Keratinocyte (primary cell): Measurements from ENCODE around the gene BAHCC1. TPM values are rescaled to one million over a fixed set of nuclear protein-coding genes. Genes with fewer than 3 reads are reported as not detected.

Experiments
- DNase-seq: peaks from one replicate; pipeline ENCODE4 v3.0.0-alpha.2; 2011; ENCODE audit warnings: low read depth, missing footprints, low spot score
- FAIRE-seq: peaks from 2 replicates; lab custom pipeline; 2011; peaks lifted over from hg19 to GRCh38; lab: Jason Lieb, UNC
- H2AFZ ChIP-seq: 2 replicates; pipeline ENCODE4 v1.6.0; 2012; ENCODE audit warnings: low read length, control low read depth, inconsistent platforms; ENCODE audit not compliant: control insufficient read depth
- H3K27ac ChIP-seq: 2 replicates; pipeline ENCODE4 v1.5.1; 2011; ENCODE audit warnings: low read length; ENCODE audit not compliant: control insufficient read depth, insufficient read depth
- H3K27me3 ChIP-seq: 3 replicates; pipeline ENCODE4 v1.6.0; 2011; ENCODE audit warnings: low read length; ENCODE audit not compliant: control insufficient read depth, insufficient read depth; ENCODE audit errors: extremely low read depth
- H3K36me3 ChIP-seq, 2 experiments: 2 replicates in 1 of 2; 3 replicates in 1 of 2; pipeline ENCODE4 v1.5.1; 2011; ENCODE audit warnings: low read length in 2 of 2, mild to moderate bottlenecking in 1 of 2; ENCODE audit not compliant: control insufficient read depth in 2 of 2, insufficient read depth in 2 of 2; ENCODE audit errors: extremely low read depth in 1 of 2
- H3K4me1 ChIP-seq: 3 replicates; pipeline ENCODE4 v1.5.1; 2011; ENCODE audit warnings: low read length; ENCODE audit not compliant: control insufficient read depth, insufficient read depth; ENCODE audit errors: extremely low read depth
- H3K4me2 ChIP-seq: 3 replicates; pipeline ENCODE4 v1.6.0; 2011; ENCODE audit warnings: low read depth, low read length; ENCODE audit not compliant: control insufficient read depth, insufficient read depth; ENCODE audit errors: extremely low read depth
- H3K4me3 ChIP-seq, 3 experiments: fragments of 200-600 bp in 1 of 3; sonication (generic) in 1 of 3; 2 replicates in 2 of 3; 3 replicates in 1 of 3; pipeline ENCODE4 v1.5.1; 2011 to 2016; ENCODE audit warnings: low read length in 3 of 3, mild to moderate bottlenecking in 3 of 3, control low read depth in 2 of 3, inconsistent platforms in 1 of 3, low read depth in 1 of 3, mixed read lengths in 1 of 3, mixed run types in 1 of 3, moderate library complexity in 1 of 3; ENCODE audit not compliant: control insufficient read depth in 2 of 3, insufficient read depth in 2 of 3; ENCODE audit errors: extremely low read depth in 1 of 3
- H3K79me2 ChIP-seq: 2 replicates; pipeline ENCODE4 v1.6.0; 2012; ENCODE audit warnings: low read length; ENCODE audit not compliant: control insufficient read depth, insufficient read depth
- H3K9ac ChIP-seq: 3 replicates; pipeline ENCODE4 v1.6.0; 2011; ENCODE audit warnings: low read length; ENCODE audit not compliant: control insufficient read depth, insufficient read depth; ENCODE audit errors: extremely low read depth
- H3K9me1 ChIP-seq: 3 replicates; pipeline ENCODE4 v1.6.0; 2011; ENCODE audit warnings: low read length; ENCODE audit not compliant: control insufficient read depth, insufficient read depth; ENCODE audit errors: extremely low read depth
- H3K9me3 ChIP-seq: 2 replicates; pipeline ENCODE4 v1.5.1; 2012; ENCODE audit warnings: low read depth, low read length; ENCODE audit not compliant: control insufficient read depth
- H4K20me1 ChIP-seq: 3 replicates; pipeline ENCODE4 v1.6.0; 2011; ENCODE audit warnings: low read length; ENCODE audit not compliant: control insufficient read depth, insufficient read depth; ENCODE audit errors: extremely low read depth
- EZH2 ChIP-seq: IDR thresholded peaks from one replicate; pipeline ENCODE4 v1.6.1; 2012; ENCODE audit warnings: inconsistent platforms, mild to moderate bottlenecking, low read length, moderate library complexity
- dilution Hi-C: fragments of 300-500 bp; cut with MboI; formaldehyde crosslinking; loops from one replicate; pipeline ENCODE4 v1.7.0; 2020; ENCODE audit warnings: low sequenced_read_pairs; ENCODE audit not compliant: extremely low pct_ligation_motif_present
- polyA plus RNA-seq, 5 experiments: library from polyadenylated mRNA; depleted of rRNA in 3 of 5; stranded (reverse) in 3 of 5; stranded (forward) in 1 of 5; unstranded in 1 of 5; fragments of >200 nt; gene quantifications; 1 replicate in 1 of 5; 2 replicates in 3 of 5; 3 replicates in 1 of 5; pipeline versions ENCODE4 v1.2.1 to v1.2.3, GENCODE V29; 2011 to 2012; ENCODE audit warnings: missing spikeins in 2 of 5, low read depth in 1 of 5, low replicate concordance in 1 of 5
- TF ChIP-seq, protein P1 (sequence below), 3 experiments: IDR thresholded peaks in 1 of 3; conservative IDR thresholded peaks in 1 of 3; optimal IDR thresholded peaks in 1 of 3; 2 replicates in 2 of 3; 3 replicates in 1 of 3; pipeline versions ENCODE3 to v1.5.1; 2011; ENCODE audit warnings: low read length in 3 of 3, mild to moderate bottlenecking in 3 of 3, moderate library complexity in 2 of 3, control low read depth in 1 of 3, inconsistent platforms in 1 of 3; ENCODE audit not compliant: insufficient read depth in 2 of 3; ENCODE audit errors: extremely low read depth in 1 of 3

Gene BAHCC1
- polyA plus RNA-seq, 1 donor (not counting 4 experiments of a cell fraction or from before 2014, with no cell fraction given): 0.52 TPM

DNA sequence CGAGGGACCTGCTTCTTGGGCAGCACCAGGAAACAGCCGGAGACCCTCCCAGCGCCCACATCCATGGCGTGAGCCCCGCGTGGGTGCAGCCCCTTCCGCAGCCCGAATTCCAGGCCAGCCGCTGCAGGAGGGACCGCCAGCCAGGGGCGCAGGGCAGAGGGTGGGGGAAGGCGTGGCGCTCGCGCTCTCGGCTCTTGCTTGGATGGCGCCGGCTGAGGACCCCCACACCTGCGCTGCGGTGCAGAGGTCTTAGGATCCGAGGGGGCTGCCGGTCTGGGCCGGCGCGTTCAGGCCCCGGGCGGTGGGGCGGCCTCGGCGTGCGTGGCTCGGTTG lies 88.6 kb downstream of the BAHCC1 start:
- FAIRE-seq: no peak

DNA sequence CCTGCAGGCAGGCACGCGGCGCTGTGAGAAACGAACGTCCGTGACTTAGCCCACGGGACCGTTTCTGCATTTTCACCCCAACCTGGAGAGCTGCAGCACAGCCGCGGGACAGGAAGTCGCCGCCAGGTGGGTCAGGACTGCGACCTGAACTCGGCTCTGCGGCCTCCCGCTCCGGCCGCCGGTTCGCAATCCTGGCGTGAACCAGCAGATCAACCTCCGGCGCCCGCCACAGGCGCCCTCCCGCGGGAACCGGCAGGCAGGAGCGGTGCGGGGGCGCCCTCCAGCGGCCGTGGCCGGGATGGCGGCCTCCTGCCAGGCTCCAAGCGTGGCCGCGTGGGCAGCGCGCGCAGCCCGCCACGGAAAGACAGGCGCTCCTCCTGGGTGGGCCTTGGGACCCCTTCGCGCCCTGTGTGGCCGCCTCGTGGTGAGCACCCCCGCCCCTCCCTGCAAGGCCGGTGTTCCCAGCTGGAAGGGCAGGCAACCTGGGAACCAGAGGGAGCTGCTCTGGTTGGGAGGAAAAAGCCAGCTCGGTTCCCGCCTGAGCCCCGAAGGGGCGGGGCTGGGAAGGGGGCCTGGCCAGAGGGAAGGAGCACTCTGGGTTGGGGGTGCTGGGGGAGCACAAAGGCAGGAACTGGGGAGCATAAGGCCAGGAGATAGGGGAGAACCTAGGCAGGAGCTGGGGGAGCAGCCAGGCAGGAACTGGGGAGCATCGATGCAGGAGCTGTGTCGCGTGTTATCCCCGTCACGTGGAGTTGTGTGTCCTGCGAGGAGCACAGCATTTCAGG lies 89.1 kb downstream of the BAHCC1 start:
- H3K4me1 ChIP-seq: peaks cover 4% of the 10 kb centered on the region
- H3K9me3 ChIP-seq: no peaks in the 10 kb centered on the region
- dilution Hi-C loops: no loop called here
- H3K27ac ChIP-seq: no peak overlapping the region
- peak overlapping the region; percentile 28 for H3K9ac ChIP-seq
- H3K79me2 ChIP-seq: no peaks in the 10 kb centered on the region
- H3K27me3 ChIP-seq: peaks cover 26% of the 10 kb centered on the region
- peak overlapping the region; percentile 90 for H2AFZ ChIP-seq
- DNase-seq: no peak
- no peak for TF ChIP-seq EZH2
- TF ChIP-seq, protein P1, sequence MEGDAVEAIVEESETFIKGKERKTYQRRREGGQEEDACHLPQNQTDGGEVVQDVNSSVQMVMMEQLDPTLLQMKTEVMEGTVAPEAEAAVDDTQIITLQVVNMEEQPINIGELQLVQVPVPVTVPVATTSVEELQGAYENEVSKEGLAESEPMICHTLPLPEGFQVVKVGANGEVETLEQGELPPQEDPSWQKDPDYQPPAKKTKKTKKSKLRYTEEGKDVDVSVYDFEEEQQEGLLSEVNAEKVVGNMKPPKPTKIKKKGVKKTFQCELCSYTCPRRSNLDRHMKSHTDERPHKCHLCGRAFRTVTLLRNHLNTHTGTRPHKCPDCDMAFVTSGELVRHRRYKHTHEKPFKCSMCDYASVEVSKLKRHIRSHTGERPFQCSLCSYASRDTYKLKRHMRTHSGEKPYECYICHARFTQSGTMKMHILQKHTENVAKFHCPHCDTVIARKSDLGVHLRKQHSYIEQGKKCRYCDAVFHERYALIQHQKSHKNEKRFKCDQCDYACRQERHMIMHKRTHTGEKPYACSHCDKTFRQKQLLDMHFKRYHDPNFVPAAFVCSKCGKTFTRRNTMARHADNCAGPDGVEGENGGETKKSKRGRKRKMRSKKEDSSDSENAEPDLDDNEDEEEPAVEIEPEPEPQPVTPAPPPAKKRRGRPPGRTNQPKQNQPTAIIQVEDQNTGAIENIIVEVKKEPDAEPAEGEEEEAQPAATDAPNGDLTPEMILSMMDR (optimal IDR thresholded peaks at IDR 0.05 in 1 of 3, IDR thresholded peaks at IDR 0.05 in 1 of 3, conservative IDR thresholded peaks at IDR 0.05 in 1 of 3; ENCODE audit: extremely low read depth in 1 of 3, insufficient read depth in 2 of 3, low read length in 3 of 3): peak; percentile 66 to 88 (median 80)
- no peak for FAIRE-seq
- no peaks in the 10 kb centered on the region for H3K9me1 ChIP-seq
- peak overlapping the region; percentile 17 to 51 (median 42) for H3K4me3 ChIP-seq
- no peaks in the 10 kb centered on the region for H4K20me1 ChIP-seq
- H3K4me2 ChIP-seq: peak overlapping the region; percentile 79
- H3K36me3 ChIP-seq: no peaks in the 10 kb centered on the region

More for the DNA sequence above, 88.6 kb downstream of the BAHCC1 start:
- no peaks in the 10 kb centered on the region for H3K36me3 ChIP-seq
- no peaks in the 10 kb centered on the region for H3K9me1 ChIP-seq
- dilution Hi-C loops: no loop called here
- peak overlapping the region; percentile 17 to 51 (median 42) for H3K4me3 ChIP-seq
- no peaks in the 10 kb centered on the region for H3K79me2 ChIP-seq
- no peak for TF ChIP-seq EZH2
- TF ChIP-seq, protein P1 (optimal IDR thresholded peaks at IDR 0.05 in 1 of 3, IDR thresholded peaks at IDR 0.05 in 1 of 3, conservative IDR thresholded peaks at IDR 0.05 in 1 of 3; ENCODE audit: extremely low read depth in 1 of 3, insufficient read depth in 2 of 3, low read length in 3 of 3): no peak
- peaks cover 23% of the 10 kb centered on the region for H3K27me3 ChIP-seq
- H3K4me1 ChIP-seq: peaks cover 4% of the 10 kb centered on the region
- DNase-seq: no peak
- H2AFZ ChIP-seq: peak overlapping the region; percentile 90
- peak overlapping the region; percentile 28 for H3K9ac ChIP-seq
- no peak overlapping the region for H3K27ac ChIP-seq
- peak overlapping the region; percentile 79 for H3K4me2 ChIP-seq
- H3K9me3 ChIP-seq: no peaks in the 10 kb centered on the region
- no peaks in the 10 kb centered on the region for H4K20me1 ChIP-seq
